Stimulated activated naive CD8-positive, alpha-beta T cell treated with anti-CD3 and anti-CD28 coated beads, Interleukin-15, amount 100 ng/mL, for 72 hours (primary cell): ENCODE results near the gene MTHFD2L.
"Not testable (repeated sequence)": the region's sequence is repeated elsewhere in the genome, so short reads cannot be mapped to it uniquely, and the experiment has no call there.

Experiments
- ATAC-seq: fragments of 150-1000 bp; cut with Tn5 transposase; 2 replicates; pipeline ENCODE4 v1.10.0; 2021; ENCODE audit warnings: mild to moderate bottlenecking, moderate library complexity
- DNase-seq, 2 donors: peaks; one replicate each; pipeline ENCODE4 v3.0.0; 2021 to 2022
- H3K27ac Mint-ChIP-seq, 2 donors: one replicate each; pipeline ENCODE4 v1.8.0; 2022; ENCODE audit warnings: mild to moderate bottlenecking in 2 of 2, mixed read lengths in 2 of 2, moderate library complexity in 2 of 2
- H3K27me3 Mint-ChIP-seq: one replicate; pipeline ENCODE4 v1.8.0; 2022; ENCODE audit warnings: mixed read lengths
- H3K4me1 Mint-ChIP-seq: one replicate; pipeline ENCODE4 v1.8.0; 2022; ENCODE audit warnings: mild to moderate bottlenecking, mixed read lengths
- H3K4me3 Mint-ChIP-seq, 2 donors: one replicate each; pipeline ENCODE4 v1.8.0; 2022; ENCODE audit warnings: mild to moderate bottlenecking in 2 of 2, mixed read lengths in 2 of 2, moderate library complexity in 1 of 2
- H3K9me3 Mint-ChIP-seq, 2 donors: one replicate each; pipeline ENCODE4 v1.8.0; 2022; ENCODE audit warnings: mixed read lengths in 2 of 2

Gene MTHFD2L

GRCh38 chr4:74335341-74336021 lies 177.6 kb downstream of the MTHFD2L start:
- no peaks in the 10 kb centered on the region for H3K9me3 Mint-ChIP-seq
- DNase-seq (no peak), ATAC-seq (no peak)
- H3K27ac Mint-ChIP-seq = no peak overlapping the region
- H3K4me1 Mint-ChIP-seq = no peaks in the 10 kb centered on the region
- H3K27me3 Mint-ChIP-seq = peaks cover 16% of the 10 kb centered on the region
- no peak overlapping the region for H3K4me3 Mint-ChIP-seq

DNA sequence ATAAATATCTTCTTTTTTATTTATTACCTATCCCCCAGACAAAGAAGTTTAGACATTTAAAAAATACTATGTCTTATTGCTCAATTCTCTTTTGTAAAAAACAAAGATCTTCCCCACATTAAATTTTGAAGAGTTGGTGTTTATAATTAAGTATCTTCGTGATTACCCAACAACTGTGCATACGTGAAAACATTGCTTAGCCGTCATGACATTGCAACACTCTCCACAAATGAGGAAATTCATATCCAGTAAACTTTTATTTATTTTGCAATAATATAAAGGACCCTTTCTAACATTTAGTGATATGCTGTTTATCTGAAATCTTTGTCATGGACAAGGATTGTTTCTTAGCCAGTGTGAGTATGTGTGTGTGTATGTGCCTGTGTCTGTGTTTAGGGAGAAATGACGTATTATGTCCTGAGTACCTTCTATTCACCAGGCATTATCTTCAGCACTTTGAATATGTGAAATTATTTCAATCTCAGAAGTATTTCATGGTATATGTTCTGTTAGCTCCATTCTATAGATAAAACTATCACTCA lies 180.9 kb downstream of the MTHFD2L start:
- no peak for DNase-seq
- peaks cover 0 to 11% of the 10 kb centered on the region in 2 donors for H3K9me3 Mint-ChIP-seq
- H3K27me3 Mint-ChIP-seq = peaks cover 5% of the 10 kb centered on the region
- ATAC-seq = no peak
- no peak overlapping the region for H3K27ac Mint-ChIP-seq
- no peak overlapping the region for H3K4me3 Mint-ChIP-seq
- H3K4me1 Mint-ChIP-seq = no peaks in the 10 kb centered on the region

DNA sequence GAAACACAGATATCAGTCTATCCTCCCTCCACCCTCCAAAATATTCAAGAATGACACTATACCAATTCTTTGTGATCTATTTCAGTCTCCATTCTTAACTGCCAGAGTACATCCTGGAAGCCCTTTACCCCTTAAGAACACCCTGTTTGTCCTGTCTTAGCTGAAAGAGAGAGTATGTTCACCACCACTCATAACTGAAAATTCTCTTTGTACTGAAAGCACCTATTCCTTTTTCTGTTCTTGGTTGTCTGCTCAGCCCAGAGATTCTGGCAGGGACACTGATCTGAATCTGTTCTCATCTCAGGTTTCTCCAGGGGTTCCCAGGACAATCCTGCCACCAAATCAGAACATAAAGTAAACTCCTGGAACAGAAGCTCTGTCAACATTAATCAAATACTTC lies 181.6 kb downstream of the MTHFD2L start:
- no peaks in the 10 kb centered on the region for H3K4me1 Mint-ChIP-seq
- H3K4me3 Mint-ChIP-seq = no peak overlapping the region
- H3K9me3 Mint-ChIP-seq = peaks cover 5 to 17% of the 10 kb centered on the region in 2 donors
- no peak overlapping the region for H3K27ac Mint-ChIP-seq
- ATAC-seq (no peak), DNase-seq (no peak)
- H3K27me3 Mint-ChIP-seq = peaks cover under 1% of the 10 kb centered on the region

DNA sequence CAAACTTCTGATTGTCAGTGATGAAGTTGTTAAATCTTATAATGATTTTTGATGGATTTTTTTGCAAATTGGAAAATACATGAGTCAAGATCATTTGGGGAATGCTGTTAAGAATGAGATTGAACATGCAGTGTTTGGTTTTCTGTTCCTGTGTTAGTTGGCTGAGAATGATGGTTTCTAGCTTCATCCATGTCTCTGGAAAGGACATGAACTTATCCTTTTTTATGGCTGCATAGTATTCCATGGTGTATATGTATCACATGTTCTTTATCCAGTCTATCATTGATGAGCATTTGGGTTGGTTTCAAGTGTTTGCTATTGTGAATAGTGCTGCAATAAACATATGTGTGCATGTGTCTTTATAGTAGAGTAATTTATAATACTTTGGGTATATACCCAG lies 182.5 kb downstream of the MTHFD2L start:
- H3K4me3 Mint-ChIP-seq, ATAC-seq, H3K27me3 Mint-ChIP-seq, H3K27ac Mint-ChIP-seq, DNase-seq, H3K4me1 Mint-ChIP-seq: not testable (repeated sequence)
- peaks cover 13 to 21% of the 10 kb centered on the region in 2 donors for H3K9me3 Mint-ChIP-seq

GRCh38 chr4:74344031-74344430 lies 186.1 kb downstream of the MTHFD2L start:
- Mint-ChIP-seq H3K4me1 (no peaks in the 10 kb centered on the region), H3K9me3 (peaks cover 14 to 21% of the 10 kb centered on the region in 2 donors), H3K4me3 (no peak overlapping the region), H3K27ac (no peak overlapping the region), H3K27me3 (peaks cover 7% of the 10 kb centered on the region)
- ATAC-seq = no peak
- DNase-seq = no peak
